Epidermal melanocyte (primary cell): ENCODE data around the gene SETBP1.

ENCODE experiments used
- DNase-seq: peaks from one replicate; pipeline ENCODE4 v3.0.0; 2011; ENCODE audit warnings: low spot score; ENCODE audit not compliant: insufficient read length

Gene SETBP1

GRCh38 chr18:44959013-44959412 is 278.3 kb downstream of the SETBP1 start:
- DNase-seq = no peak

DNA sequence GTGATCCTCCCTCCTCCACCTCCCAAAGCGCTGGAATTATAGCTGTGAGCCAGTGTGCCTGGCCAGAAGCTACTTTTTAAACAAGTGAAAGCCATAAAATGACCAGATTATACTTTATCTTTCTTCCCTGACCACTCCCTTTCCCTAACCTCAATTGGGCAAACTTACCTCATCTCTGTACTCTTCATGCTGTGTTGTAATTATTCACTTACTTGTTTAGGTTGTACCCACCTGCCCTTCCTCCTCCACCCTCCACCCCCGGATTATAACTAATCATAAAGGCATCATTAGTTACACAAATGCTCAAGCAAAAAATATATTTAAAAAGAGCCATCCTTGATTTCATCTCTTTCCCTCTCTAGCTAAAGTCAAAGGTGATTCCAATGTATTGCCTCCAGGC is 279.9 kb downstream of the SETBP1 start:
- no peak for DNase-seq

GRCh38 chr18:44961288-44961995 is 280.8 kb downstream of the SETBP1 start:
- DNase-seq = no peak

DNA sequence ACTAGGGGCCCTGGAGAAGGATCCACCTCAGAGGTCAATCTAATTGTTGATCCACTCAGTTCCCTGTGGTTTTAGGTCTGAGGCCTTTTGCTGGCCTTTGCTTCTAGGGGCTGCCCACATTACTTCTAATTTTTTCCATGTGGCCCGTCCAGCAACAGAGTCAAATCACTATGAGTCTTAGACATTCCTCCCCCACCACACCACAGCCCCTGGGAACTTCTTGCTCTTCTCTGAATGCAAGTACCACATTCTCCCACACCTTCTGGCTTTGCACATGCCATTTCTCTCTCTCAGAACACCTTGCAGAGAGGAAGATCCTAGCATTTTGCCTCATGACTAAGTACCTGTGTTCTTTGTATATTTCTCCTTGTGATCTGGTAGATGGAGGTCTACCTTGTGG is 286.9 kb downstream of the SETBP1 start:
- no peak for DNase-seq

DNA sequence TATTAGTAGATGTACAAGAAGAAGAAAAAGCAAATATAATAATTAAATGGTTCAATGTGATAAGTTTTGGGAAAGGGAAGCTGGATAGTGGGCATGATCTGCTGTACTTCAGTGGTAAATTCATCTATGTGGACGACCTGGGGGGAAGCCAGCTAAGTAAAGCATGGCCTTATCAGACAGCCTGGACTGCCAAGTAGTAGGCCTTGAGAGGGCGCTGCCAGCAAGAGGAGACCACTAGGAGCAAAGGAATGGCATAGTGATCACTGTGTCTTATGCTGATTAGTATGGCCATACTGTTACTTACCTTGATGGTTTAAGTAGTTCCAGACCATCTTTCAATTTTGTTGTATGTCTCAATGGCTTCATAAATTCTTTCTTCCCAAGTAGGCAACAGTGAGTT is 287.6 kb downstream of the SETBP1 start:
- DNase-seq = no peak

GRCh38 chr18:44969214-44969795 is 288.6 kb downstream of the SETBP1 start:
- no peak for DNase-seq

GRCh38 chr18:44973282-44973681 is 292.6 kb downstream of the SETBP1 start:
- DNase-seq = no peak

- DNase-seq = no peak
Measured at GRCh38 chr18:44974174-44974573, 293.5 kb downstream of the SETBP1 start.

GRCh38 chr18:44977856-44978255 is 297.2 kb downstream of the SETBP1 start:
- no peak for DNase-seq

GRCh38 chr18:44979748-44980147 is 299.1 kb downstream of the SETBP1 start:
- DNase-seq = no peak

GRCh38 chr18:44981121-44981520 is 300.4 kb downstream of the SETBP1 start:
- DNase-seq = no peak

DNA sequence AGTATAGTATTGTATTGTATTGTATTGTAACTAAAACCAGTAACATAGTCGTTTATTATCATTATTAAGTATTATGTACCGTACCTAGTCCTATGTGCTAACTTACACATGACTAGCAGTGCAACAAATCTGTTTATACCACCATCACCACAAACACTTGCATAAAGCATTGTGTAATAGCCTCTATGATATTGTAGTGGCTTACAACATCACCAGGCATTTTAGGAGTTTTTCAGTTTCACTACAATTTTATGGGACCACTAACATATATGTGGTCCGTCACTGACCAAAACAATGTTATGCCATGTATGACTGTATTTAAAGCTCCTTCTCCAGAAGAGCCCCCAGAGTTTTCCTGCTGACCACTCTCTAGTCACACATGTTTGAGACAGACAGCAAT is 306.2 kb downstream of the SETBP1 start:
- no peak for DNase-seq

GRCh38 chr18:44987371-44987770 is 306.7 kb downstream of the SETBP1 start:
- DNase-seq = no peak

DNA sequence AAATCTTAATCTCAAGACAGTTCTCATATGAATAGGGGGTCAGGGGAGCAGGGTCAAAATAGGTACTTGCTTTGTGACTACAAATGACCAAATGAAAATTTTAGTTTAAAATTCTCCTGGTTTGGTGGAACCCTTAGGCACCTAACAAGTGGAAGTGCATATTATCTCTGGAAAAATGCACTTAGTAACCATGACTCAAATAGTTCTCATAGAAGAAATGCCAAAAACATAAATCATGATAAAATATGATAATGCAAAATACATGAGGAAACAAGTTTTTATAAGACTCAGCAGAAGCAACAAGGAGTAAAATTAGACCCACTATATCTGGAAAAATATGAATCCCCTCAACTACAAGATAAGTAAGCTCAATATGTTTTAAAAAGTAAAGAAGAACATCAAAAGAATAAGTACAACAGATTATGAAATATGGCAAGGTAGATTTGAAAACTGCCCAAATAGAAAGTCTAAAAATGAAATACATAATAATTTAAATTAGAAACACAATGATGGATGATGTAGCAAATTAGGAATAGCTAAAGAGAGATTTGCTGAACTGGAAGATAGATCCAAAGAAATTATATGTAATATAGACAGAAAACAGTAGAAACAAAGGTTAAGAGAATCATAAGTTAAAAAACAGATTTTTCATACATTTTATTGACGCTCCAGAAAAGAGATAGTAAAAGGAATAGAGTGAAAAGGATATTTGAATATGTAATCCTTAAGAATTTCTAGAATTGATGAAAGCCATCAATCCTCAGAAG is 308.3 kb downstream of the SETBP1 start:
- DNase-seq = no peak

GRCh38 chr18:44996261-44996660 is 315.6 kb downstream of the SETBP1 start:
- DNase-seq = no peak

GRCh38 chr18:44997174-44997573 is 316.5 kb downstream of the SETBP1 start:
- no peak for DNase-seq

- DNase-seq = no peak
Measured at GRCh38 chr18:44998360-44998759, 317.7 kb downstream of the SETBP1 start.

DNA sequence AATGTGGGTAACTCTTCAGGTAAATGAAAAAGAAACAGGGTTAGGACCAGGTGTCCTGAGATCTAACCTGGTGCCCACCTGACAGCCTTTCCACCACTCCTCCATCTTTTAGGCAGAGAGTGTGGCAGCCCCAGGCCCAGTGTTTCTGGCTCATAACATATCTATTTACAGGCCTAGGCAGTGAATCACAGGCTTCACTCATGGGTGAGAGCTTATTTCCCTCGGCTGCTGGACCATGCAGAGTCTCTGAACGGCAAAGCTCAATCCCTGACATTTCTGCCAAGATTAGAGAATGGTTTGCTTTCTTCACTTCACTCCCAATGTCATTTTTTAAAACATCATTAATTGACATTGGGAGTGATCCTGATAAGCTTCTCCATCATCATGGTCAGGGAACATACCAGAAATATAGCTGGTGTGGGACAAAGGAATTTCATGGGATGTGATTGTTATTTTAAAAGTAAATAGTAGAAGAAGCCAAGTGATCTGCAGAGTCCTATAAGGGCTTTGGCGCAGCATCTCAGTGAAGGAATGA is 323.9 kb downstream of the SETBP1 start:
- no peak for DNase-seq

DNA sequence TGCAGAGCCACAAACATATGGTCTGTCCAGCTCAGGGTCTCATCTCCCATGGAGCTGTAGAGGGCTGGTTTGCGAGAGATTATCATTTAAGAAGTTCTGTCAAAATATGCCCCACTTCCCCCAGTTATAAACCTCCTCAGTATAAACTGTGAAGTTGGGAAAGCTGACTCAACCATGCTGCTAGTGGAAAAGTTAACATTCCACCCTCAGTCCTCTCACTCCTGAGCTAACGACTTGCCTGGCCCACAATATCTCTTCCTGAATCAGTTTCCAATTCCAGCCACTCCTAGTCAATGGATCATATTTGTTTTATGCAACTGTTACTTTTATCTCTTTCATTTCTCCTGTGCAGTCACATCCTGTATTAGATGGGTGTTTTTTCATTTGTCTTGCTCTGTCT is 326.2 kb downstream of the SETBP1 start:
- DNase-seq = no peak

DNA sequence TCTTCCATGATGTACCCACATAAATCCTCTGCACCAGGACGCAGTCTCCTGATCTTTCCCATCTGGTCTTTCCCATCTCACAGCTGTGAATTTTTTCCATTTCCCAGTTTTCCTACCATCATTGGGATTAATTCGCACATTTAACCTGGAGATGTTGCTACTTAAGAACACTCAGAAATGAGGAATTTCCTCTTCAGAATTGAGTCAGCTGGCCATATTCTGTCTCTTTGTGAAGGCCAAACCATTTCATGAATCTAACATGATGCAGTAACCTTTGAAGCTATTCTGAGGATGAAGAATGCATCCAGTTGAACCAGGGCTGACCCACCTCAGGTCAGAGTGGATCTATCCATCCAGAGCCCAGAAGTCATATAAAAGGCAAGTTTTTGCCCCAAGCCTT is 326.8 kb downstream of the SETBP1 start:
- DNase-seq = no peak

DNA sequence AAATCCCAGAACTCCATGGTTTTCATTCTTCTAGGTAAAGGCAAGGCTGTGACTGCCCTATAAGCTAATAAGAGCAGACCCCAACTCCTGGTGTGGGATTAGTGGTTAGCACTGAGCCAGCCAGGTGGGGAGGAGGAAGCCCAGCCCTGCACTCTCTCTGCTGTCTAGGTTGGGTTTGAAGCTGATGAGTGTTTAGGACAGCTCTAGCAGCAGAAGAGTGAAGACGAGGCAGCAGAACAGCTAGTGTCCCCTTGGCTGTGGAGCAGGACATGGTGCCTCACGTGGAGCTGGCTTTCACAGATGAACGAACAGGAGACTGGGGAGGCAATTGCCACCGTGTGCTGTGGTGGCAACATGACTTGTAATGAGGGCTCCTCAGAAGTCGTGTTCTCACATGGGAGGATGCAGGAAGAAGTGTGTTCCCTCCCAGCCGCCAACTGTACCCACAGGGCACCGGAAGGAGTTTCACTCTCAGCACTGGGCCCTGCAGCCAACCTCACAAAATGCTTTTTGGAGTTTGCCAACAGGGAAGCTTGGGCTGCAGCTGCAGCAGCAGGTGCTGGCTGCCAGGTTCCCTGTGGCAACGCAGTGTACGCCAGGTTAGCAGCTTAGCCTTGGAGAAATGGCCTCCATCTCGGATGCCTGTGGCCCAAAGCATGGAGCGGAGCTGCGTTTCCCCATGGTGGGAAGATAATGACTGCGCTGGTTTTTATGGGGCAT is 328.2 kb downstream of the SETBP1 start:
- DNase-seq = no peak

- DNase-seq = no peak
Measured at GRCh38 chr18:45009756-45010155, 329.1 kb downstream of the SETBP1 start.
